ENCODE results near the gene PIWIL4.

Gene PIWIL4

GRCh38 chr11:94629741-94630140, 62.6 kb downstream of the PIWIL4 start:
- H3K4me3 ChIP-seq (ENCODE audit: low read depth, low read length), result no peak overlapping the region
- in situ Hi-C loops (cut with HindIII; ENCODE audit: low sequenced_read_pairs), result no loop called here
- DNase-seq (ENCODE audit: low read depth, low spot score), result no peak
- no peak for TF ChIP-seq CTCF (IDR thresholded peaks at IDR 0.05; ENCODE audit: low read depth, low read length)

GRCh38 chr11:94630221-94630620, 63.1 kb downstream of the PIWIL4 start:
- in situ Hi-C loops (cut with HindIII; ENCODE audit: low sequenced_read_pairs), result no loop called here
- no peak for TF ChIP-seq CTCF (IDR thresholded peaks at IDR 0.05; ENCODE audit: low read depth, low read length)
- DNase-seq (ENCODE audit: low read depth, low spot score), result no peak
- no peak overlapping the region for H3K4me3 ChIP-seq (ENCODE audit: low read depth, low read length)

- H3K4me3 ChIP-seq (ENCODE audit: low read depth, low read length), result no peak overlapping the region
- no peak for DNase-seq (ENCODE audit: low read depth, low spot score)
- in situ Hi-C loops (cut with HindIII; ENCODE audit: low sequenced_read_pairs), result no loop called here
- TF ChIP-seq CTCF (IDR thresholded peaks at IDR 0.05; ENCODE audit: low read depth, low read length), result no peak
These were observed 65.2 kb downstream of the PIWIL4 start for GRCh38 chr11:94632356-94632755.

- DNase-seq (ENCODE audit: low read depth, low spot score), result no peak
- in situ Hi-C loops (cut with HindIII; ENCODE audit: low sequenced_read_pairs), result no loop called here
- no peak overlapping the region for H3K4me3 ChIP-seq (ENCODE audit: low read depth, low read length)
- TF ChIP-seq CTCF (IDR thresholded peaks at IDR 0.05; ENCODE audit: low read depth, low read length), result no peak
These were observed 67.9 kb downstream of the PIWIL4 start for GRCh38 chr11:94635072-94635471.

GRCh38 chr11:94636388-94636949, 69.3 kb downstream of the PIWIL4 start:
- TF ChIP-seq CTCF (IDR thresholded peaks at IDR 0.05; ENCODE audit: low read depth, low read length), result no peak

GRCh38 chr11:94638301-94638901, 71.2 kb downstream of the PIWIL4 start:
- peak; percentile 30 for DNase-seq (ENCODE audit: low read depth, low spot score)
- H3K4me3 ChIP-seq (ENCODE audit: low read depth, low read length), result no peak overlapping the region
- no peak for TF ChIP-seq CTCF (IDR thresholded peaks at IDR 0.05; ENCODE audit: low read depth, low read length)
- in situ Hi-C loops (cut with HindIII; ENCODE audit: low sequenced_read_pairs), result no loop called here

More at GRCh38 chr11:94636388-94636949, 69.3 kb downstream of the PIWIL4 start:
- no peak for DNase-seq (ENCODE audit: low read depth, low spot score)
- H3K4me3 ChIP-seq (ENCODE audit: low read depth, low read length), result no peak overlapping the region
- in situ Hi-C loops (cut with HindIII; ENCODE audit: low sequenced_read_pairs), result no loop called here
